GM12874 (cell line): Measurements from ENCODE around the gene MAML3.

Experiments
- CTCF ChIP-seq: IDR thresholded peaks from 2 replicates; pipeline ENCODE4 v1.5.1; 2011; ENCODE audit warnings: low read depth, mild to moderate bottlenecking, control low read depth, low read length, moderate library complexity; ENCODE audit not compliant: insufficient read depth

The MAML3 gene

DNA sequence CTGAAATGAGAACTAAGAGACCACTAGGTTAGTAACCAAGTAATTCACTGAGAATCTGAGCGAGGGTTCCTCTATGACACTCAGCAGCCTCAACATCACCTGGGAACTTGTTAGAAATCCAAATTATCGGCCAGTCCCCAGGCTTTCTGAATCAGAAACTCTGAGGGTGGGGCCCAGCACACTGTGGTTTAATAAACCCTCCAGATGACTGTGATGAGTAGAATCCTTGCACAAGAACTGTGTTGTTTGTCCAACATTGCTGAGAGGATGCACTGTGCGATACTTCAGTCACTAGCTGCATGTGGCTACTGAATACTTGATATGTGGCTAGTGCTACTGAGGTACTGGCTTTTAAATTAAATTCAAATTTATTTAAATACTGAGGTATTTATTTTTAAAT is 243.9 kb downstream of the MAML3 start:
- no peak for TF ChIP-seq CTCF

- TF ChIP-seq CTCF, result no peak
These were observed 245.1 kb downstream of the MAML3 start for GRCh38 chr4:139908636-139909437.

DNA sequence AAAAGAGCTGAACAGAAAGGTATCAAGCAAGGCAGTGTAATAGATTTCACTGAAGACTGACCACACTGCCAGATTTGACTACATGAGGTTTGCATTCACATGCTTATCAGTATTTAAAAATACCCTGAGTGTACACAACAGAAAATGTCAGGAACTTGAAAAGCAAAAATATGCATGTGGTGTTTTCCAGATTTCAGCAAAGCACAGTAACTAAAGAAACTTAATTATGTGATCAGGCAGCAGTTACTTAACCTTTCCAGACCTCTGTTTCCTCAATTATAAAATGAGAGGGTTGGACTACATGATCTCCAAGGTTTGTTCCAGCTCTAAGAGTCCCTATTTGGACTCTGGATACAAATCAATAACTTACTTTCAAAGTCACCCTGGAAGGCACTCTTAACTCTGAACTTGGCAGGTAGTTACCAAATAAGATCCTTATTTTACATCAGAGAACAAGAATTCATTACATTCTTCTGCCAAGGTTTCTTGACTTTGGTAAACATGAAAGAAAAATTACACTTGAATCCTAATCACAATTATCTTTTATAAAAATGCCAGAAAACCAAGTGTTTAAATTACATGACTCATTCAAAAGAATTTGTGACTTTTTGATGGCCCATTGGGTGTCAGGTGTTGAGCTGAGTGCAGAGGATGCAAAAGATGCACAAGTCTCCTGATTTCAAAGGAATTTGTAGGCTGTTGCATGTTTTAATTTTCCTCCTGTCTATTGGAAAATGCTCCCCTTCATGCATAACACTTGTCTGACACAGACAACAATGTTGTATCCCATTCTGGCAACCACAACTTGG is 246.8 kb downstream of the MAML3 start:
- TF ChIP-seq CTCF, result no peak

DNA sequence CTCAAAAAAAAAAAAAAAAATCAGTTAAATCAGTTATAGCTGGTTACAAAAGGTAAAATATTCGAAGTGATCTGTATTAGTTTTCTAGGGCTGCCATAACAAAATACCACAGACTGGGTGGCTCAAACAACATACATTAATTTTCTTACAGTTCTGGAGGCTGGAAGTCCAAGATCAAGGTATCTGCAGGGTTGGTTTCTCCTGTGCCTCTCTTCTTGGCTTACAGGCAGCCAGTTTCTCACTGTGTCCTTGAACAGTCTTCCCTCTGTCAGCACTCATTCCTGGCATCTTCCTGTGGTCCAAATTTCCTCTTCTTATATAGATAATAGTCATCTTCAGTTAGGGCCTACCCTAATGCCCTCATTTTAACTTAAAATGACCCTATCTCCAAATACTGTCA is 248.5 kb downstream of the MAML3 start:
- no peak for TF ChIP-seq CTCF

DNA sequence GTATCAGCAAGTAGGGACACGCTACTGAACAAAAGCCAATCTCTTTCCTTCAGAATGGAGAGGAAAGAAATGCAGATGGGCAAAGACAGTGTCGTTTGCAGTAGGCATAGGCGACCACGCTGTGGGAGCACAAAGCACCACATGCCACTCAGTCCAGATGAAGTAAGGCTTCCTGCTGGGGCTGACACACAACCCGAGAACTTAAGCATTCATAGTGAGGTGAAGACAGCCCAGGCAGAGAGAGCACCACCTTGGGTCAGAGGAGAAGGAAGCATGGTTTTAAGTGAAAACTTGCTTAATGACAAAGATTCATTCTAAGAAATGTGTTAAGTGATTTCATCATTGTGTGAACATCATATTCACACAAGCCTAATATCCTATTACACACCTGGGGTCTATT is 249.6 kb downstream of the MAML3 start:
- TF ChIP-seq CTCF, result no peak

- no peak for TF ChIP-seq CTCF
These were observed 250.1 kb downstream of the MAML3 start for GRCh38 chr4:139903845-139904244.
